Activated T-cell treated with anti-CD3 and anti-CD28 coated beads, Interleukin-2, amount 50 U/mL, for 4 hours (primary cell): Measurements from ENCODE around the gene RBM38. TPM values are rescaled to one million over a fixed set of nuclear protein-coding genes. Genes with fewer than 3 reads are reported as not detected.
A peak's percentile ranks its signal among the peaks of the same experiment; 100 is the strongest.

Source experiments
- ATAC-seq, 2 donors: fragments of 200-7000 bp; cut with Tn5 transposase; one replicate each; pipeline ENCODE4 v1.10.0; 2021
- DNase-seq: peaks from one replicate; pipeline ENCODE4 v3.0.0-alpha.2; 2020
- H3K27me3 Mint-ChIP-seq: one replicate; pipeline ENCODE4 v1.8.0; 2021; ENCODE audit warnings: low read depth, mixed read lengths
- H3K36me3 Mint-ChIP-seq: one replicate; pipeline ENCODE4 v1.8.0; 2022; ENCODE audit warnings: mixed read lengths; ENCODE audit not compliant: insufficient read depth
- H3K4me1 Mint-ChIP-seq: one replicate; pipeline ENCODE4 v1.8.0; 2021; ENCODE audit warnings: low read depth, mixed read lengths
- H3K4me3 Mint-ChIP-seq: one replicate; pipeline ENCODE4 v1.8.0; 2021; ENCODE audit warnings: mild to moderate bottlenecking, moderate library complexity, mixed read lengths
- H3K9me3 Mint-ChIP-seq: one replicate; pipeline ENCODE4 v1.8.0; 2021; ENCODE audit warnings: mixed read lengths
- total RNA-seq, 3 donors: library from RNA; stranded (reverse); gene quantifications; one replicate each; pipeline ENCODE4 v1.2.1, GENCODE V29; 2021

Gene RBM38
- total RNA-seq, 3 donors from 2014 or later, result 123 to 172 (median 129) TPM

GRCh38 chr20:57392512-57393271 is 1.5 kb downstream of the RBM38 start:
- no peaks in the 10 kb centered on the region for H3K9me3 Mint-ChIP-seq
- H3K36me3 Mint-ChIP-seq, result peaks cover 26% of the 10 kb centered on the region
- peak; percentile 53 for DNase-seq
- ATAC-seq, result peak; percentile 28 to 32
- peak overlapping the region; percentile 91 for H3K4me3 Mint-ChIP-seq
- no peaks in the 10 kb centered on the region for H3K27me3 Mint-ChIP-seq
- H3K4me1 Mint-ChIP-seq, result peaks cover 67% of the 10 kb centered on the region

GRCh38 chr20:57393321-57394120 is 2.3 kb downstream of the RBM38 start:
- DNase-seq, result no peak
- Mint-ChIP-seq H3K9me3 (no peaks in the 10 kb centered on the region), H3K36me3 (peaks cover 26% of the 10 kb centered on the region), H3K4me1 (peaks cover 72% of the 10 kb centered on the region), H3K27me3 (no peaks in the 10 kb centered on the region), H3K4me3 (peak overlapping the region; percentile 91)
- no peak for ATAC-seq

DNA sequence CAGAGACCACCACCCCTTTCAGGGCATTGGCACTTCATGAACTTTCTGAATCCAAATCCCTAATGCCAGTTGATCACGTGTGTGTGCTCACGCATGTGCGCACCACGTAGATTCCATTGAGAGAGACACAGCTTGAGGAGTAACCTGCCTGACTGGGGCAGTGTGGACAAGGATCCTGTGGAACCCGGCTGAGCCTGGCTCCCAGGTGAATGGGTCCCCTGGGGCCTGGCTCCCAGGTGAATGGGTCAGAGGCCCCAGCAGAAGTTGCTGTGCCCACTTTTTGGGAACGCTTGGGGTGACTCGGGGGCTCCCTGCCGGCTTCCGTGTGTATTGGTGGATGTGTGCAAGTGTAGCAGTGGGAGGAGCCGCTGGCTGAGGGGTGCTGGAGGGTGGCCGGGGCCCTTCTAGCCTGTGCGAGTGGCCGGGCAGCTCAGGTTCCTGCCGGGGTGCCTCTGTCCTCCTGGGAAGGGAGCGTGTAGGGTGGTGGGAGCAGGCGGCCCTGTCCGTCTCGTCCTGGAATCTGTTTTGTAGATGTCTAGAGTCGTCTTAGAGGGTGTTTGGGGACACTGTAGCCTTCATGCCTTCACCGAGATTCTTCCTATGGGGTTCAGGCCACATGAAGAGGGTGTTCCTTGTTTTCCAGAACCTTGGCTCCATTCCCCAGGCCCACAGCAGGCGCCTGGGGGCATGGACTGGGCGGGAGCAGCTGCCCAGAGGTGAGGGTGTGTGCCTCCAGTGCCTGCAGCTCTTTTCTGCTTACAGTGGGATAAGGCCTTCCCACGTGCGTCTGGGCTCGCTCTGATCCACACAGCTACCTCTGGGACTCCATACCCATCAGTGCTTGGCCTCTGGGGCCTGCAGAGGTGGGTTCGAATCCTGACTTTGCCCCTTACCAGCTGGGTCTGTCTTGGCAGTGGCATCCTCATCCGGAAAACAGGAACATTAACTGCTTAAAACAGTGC is 3.2 kb downstream of the RBM38 start:
- peak overlapping the region; percentile 91 for H3K4me3 Mint-ChIP-seq
- no peak for ATAC-seq
- H3K36me3 Mint-ChIP-seq, result peaks cover 33% of the 10 kb centered on the region
- no peaks in the 10 kb centered on the region for H3K27me3 Mint-ChIP-seq
- DNase-seq, result no peak
- peaks cover 76% of the 10 kb centered on the region for H3K4me1 Mint-ChIP-seq
- no peaks in the 10 kb centered on the region for H3K9me3 Mint-ChIP-seq

- no peak for DNase-seq
- Mint-ChIP-seq H3K36me3 (peaks cover 37% of the 10 kb centered on the region), H3K27me3 (no peaks in the 10 kb centered on the region), H3K4me3 (no peak overlapping the region), H3K4me1 (peaks cover 80% of the 10 kb centered on the region), H3K9me3 (no peaks in the 10 kb centered on the region)
- no peak for ATAC-seq
Observed at GRCh38 chr20:57395111-57395966, 4.1 kb downstream of the RBM38 start.

DNA sequence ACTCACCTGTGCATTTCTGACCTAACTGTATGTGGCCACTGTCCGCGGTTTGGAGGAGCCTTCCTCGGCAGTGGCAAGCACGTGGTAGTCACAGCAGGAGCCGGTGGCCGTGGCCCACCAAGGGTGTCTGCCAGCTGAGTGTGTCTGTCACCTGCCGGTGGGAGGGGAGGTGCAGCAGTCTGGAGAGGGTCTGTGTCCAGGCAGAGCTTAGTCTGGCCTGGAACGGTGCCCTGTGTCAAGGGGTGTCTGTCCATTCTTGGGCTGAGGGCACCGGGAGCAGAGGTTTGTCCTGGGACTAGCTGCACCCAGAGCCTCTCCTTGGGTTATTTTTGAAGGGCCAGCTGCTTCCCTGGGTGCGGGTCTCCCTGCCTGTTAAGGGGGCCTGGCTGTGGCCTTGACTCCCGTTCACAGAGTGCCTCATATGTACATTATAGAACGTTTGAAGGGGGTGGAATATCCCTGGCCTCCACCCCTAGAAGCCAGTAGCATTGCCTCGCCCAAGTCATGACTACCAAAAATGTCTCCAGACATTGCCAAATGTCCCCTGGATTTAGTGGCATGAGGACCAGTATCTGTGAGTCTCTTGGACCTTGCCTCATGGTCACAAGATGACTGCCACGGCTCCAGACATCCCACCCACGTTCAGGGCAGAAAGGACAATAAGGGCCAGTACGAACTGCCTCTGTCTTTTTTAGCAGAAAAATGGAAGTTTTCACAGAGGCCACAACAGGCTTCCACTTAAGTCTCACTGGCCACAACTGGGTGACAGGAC is 5.2 kb downstream of the RBM38 start:
- Mint-ChIP-seq H3K4me1 (peaks cover 84% of the 10 kb centered on the region), H3K9me3 (no peaks in the 10 kb centered on the region), H3K4me3 (peak overlapping the region; percentile 11), H3K36me3 (peaks cover 44% of the 10 kb centered on the region), H3K27me3 (no peaks in the 10 kb centered on the region)
- DNase-seq, result no peak
- ATAC-seq, result no peak

DNA sequence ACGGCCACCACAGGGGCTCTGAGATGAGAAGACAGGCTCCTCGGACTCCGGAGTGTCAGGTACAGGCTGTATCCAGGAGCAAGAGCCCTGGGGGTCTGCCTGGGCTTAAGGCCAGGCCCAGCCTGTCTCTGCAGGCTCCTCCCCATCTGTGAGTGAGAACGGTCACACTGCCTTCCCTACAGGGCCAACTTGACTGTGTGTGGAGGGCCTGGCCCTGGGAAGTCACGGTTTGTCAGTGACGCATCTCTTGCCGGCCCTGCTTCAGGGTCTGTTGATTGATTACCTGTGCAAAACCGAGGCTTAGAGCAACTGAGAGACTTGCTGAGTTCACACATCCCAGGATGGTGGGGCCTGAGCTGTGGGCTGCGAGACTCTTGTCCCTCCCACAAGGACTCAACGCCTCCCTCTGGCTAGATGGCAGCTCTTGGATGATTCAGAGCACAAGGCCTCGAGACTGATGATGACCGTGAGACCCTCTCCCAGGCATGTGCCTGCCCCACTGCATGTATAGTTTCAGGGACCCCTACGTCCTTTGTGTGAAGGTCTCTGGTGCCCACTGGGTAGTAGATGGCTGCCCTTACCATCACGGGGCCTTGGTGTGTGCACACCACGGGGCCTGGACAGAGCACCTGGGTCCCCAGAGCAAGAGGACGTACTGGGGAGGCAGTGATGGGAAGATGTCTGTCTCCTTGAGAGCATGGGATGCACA is 5.9 kb downstream of the RBM38 start:
- Mint-ChIP-seq H3K4me3 (peak overlapping the region; percentile 74), H3K36me3 (peaks cover 48% of the 10 kb centered on the region), H3K9me3 (no peaks in the 10 kb centered on the region), H3K4me1 (peaks cover 92% of the 10 kb centered on the region), H3K27me3 (no peaks in the 10 kb centered on the region)
- peak in 1 of 2 donors; percentile 1 for ATAC-seq
- no peak for DNase-seq

DNA sequence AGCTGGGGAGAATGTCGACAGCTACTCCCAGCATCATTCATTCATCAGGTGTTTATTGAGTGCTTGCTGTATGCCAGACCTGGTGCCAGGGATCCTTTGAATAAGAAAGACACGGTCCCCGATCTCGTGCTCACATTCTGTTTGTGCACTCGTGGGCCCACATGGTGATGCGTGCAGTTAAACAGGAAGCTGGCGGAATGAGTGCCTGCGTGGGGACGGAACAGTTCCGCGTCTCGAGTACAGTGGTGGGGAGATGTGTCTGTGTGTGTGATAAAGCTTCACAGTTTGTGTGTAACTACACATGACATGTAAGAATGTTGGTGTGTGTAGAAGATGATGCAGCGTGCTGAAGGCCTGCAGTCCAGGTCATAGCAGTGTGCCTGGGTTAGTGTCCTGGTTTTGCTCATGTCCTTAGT is 6.5 kb downstream of the RBM38 start:
- DNase-seq, result peak; percentile 56
- Mint-ChIP-seq H3K27me3 (no peaks in the 10 kb centered on the region), H3K4me1 (peaks cover 94% of the 10 kb centered on the region), H3K4me3 (peak overlapping the region; percentile 74), H3K36me3 (peaks cover 48% of the 10 kb centered on the region), H3K9me3 (no peaks in the 10 kb centered on the region)
- peak; percentile 6 to 13 for ATAC-seq

DNA sequence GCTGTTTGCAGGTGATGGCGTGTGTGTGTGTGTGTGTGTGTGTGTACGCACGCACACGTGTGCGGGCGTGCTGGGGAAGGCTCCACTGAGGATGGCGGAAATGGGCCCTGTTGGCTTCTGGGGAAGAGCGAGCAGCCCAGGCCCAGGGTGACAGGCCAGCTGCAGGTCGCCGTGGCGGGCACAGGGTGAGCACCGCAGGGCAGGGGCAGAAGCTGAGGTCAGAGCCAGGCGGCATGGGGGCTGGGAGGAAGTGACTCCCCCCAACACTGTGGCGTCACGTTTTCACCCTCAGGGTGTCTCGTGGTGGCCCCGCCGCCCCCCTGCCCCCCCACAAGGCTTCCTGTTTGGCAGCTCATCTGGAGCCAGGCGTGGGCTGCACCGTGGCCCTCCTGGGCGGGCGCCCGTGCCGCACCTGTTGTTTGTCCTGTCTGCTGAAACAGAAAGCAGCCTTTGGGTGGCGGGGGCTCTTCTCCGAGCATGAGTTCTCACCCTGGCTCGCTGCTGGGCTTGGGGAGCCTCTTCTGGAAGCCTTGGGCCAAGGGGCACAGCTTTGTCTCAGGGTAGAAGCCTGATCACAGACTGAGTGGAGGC is 7.1 kb downstream of the RBM38 start:
- Mint-ChIP-seq H3K4me3 (peak overlapping the region; percentile 74), H3K36me3 (peaks cover 42% of the 10 kb centered on the region), H3K9me3 (no peaks in the 10 kb centered on the region), H3K27me3 (no peaks in the 10 kb centered on the region), H3K4me1 (peaks cover 93% of the 10 kb centered on the region)
- peak; percentile 84 for DNase-seq
- ATAC-seq, result peak; percentile 64 to 67

GRCh38 chr20:57398901-57399535 is 7.8 kb downstream of the RBM38 start:
- H3K36me3 Mint-ChIP-seq, result peaks cover 36% of the 10 kb centered on the region
- DNase-seq, result no peak
- no peaks in the 10 kb centered on the region for H3K9me3 Mint-ChIP-seq
- H3K27me3 Mint-ChIP-seq, result no peaks in the 10 kb centered on the region
- ATAC-seq, result no peak
- H3K4me1 Mint-ChIP-seq, result peaks cover 91% of the 10 kb centered on the region
- peak overlapping the region; percentile 74 for H3K4me3 Mint-ChIP-seq

- peak; percentile 32 for ATAC-seq
- Mint-ChIP-seq H3K4me3 (peak overlapping the region; percentile 74), H3K27me3 (no peaks in the 10 kb centered on the region), H3K4me1 (peaks cover 84% of the 10 kb centered on the region), H3K9me3 (no peaks in the 10 kb centered on the region), H3K36me3 (peaks cover 36% of the 10 kb centered on the region)
- DNase-seq, result no peak
Observed at GRCh38 chr20:57399587-57400155, 8.5 kb downstream of the RBM38 start.

GRCh38 chr20:57400231-57400701 is 9.1 kb downstream of the RBM38 start:
- no peaks in the 10 kb centered on the region for H3K27me3 Mint-ChIP-seq
- DNase-seq, result no peak
- peaks cover 81% of the 10 kb centered on the region for H3K4me1 Mint-ChIP-seq
- H3K36me3 Mint-ChIP-seq, result peaks cover 33% of the 10 kb centered on the region
- peak overlapping the region; percentile 74 for H3K4me3 Mint-ChIP-seq
- no peak for ATAC-seq
- no peaks in the 10 kb centered on the region for H3K9me3 Mint-ChIP-seq
